ENCODE measurements around the gene FRMD3.

FRMD3 gene

GRCh38 chr9:83444110-83444509 lies 94.1 kb downstream of the FRMD3 start:
- no peak for DNase-seq (ENCODE audit: low read depth, low spot score)
- H3K27ac ChIP-seq: no peak overlapping the region

DNA sequence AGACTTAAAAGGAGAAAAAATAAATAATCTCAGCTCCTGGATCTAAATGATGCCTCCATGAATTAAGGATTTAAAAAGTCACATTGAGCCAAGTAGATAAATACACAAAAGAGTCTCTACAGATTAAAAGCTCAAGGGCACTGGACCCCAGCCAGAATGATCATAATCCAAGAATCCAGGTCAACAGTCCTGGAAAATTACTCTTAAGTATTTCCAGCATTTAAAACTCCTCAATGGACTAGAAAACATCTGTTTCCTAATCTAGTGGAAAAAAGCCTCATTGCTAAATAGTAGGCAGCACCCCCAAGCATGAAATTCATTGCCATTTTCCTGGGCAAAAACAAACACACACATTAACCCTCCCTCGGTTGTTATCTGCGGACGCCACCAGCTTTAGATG lies 96.8 kb downstream of the FRMD3 start:
- no peak overlapping the region for H3K27ac ChIP-seq
- no peak for DNase-seq (ENCODE audit: low read depth, low spot score)

DNA sequence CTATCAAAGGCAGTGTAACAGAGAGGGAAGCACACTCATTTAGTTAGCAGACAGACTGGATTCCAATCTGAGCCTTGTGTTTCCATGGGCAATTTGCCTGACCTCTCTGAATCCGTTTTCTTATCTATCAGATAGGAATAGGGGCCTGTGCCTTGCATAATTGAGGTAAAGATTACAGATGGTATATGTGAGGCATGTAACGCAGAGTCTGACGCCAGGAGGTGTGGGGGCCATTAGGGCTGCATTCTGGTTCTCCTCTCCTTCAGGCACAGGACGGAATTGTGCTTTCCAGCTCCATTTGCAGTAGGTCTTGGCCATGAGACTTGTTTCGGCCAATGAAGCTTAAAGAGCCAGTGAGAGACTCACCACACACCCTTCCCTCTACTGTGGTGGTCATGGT lies 97.6 kb downstream of the FRMD3 start:
- no peak overlapping the region for H3K27ac ChIP-seq
- DNase-seq (ENCODE audit: low read depth, low spot score): no peak

GRCh38 chr9:83435301-83435700 lies 102.9 kb downstream of the FRMD3 start:
- no peak for DNase-seq (ENCODE audit: low read depth, low spot score)
- no peak overlapping the region for H3K27ac ChIP-seq

GRCh38 chr9:83434254-83434653 lies 103.9 kb downstream of the FRMD3 start:
- H3K27ac ChIP-seq: no peak overlapping the region
- DNase-seq (ENCODE audit: low read depth, low spot score): no peak

GRCh38 chr9:83433846-83434245 lies 104.4 kb downstream of the FRMD3 start:
- no peak for DNase-seq (ENCODE audit: low read depth, low spot score)
- no peak overlapping the region for H3K27ac ChIP-seq

DNA sequence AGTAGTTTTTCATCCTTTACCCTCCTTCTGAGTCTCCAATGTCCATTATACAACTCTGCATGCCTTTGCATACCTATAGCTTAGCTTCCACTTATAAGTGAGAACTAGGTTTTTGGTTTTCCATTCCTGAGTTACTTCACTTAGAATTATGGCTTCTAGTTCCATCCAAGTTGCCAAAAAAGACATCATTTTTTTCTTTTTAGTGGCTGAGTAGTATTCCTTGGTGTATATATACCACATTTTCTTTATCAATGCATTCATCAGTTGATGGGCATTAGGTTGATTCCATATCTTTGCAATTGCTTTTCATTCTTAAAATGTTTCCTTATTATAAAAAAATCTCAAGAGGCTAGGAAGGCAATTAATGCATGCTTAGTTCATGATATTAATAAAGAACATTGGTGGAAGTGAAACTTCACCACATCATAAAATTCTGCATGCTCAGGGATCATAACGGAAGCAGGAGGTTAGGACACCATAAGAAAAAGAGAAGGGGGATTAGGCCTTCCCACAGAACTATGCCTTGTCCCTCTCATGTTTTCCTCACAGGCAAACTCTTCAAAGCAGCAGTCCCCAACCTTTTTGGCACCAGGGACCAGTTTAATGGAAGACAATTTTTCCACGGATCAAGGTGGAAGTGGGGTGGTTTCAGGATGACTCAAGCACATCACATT lies 105.2 kb downstream of the FRMD3 start:
- no peak for DNase-seq (ENCODE audit: low read depth, low spot score)
- no peak overlapping the region for H3K27ac ChIP-seq

- no peak overlapping the region for H3K27ac ChIP-seq
Measured at GRCh38 chr9:83432104-83432627, 106.0 kb downstream of the FRMD3 start.

GRCh38 chr9:83431101-83432060 lies 106.8 kb downstream of the FRMD3 start:
- no peak overlapping the region for H3K27ac ChIP-seq
- DNase-seq (ENCODE audit: low read depth, low spot score): no peak

More at GRCh38 chr9:83432104-83432627, 106.0 kb downstream of the FRMD3 start:
- DNase-seq (ENCODE audit: low read depth, low spot score): no peak

- no peak overlapping the region for H3K27ac ChIP-seq
- DNase-seq (ENCODE audit: low read depth, low spot score): no peak
Measured at GRCh38 chr9:83430681-83431080, 107.5 kb downstream of the FRMD3 start.

DNA sequence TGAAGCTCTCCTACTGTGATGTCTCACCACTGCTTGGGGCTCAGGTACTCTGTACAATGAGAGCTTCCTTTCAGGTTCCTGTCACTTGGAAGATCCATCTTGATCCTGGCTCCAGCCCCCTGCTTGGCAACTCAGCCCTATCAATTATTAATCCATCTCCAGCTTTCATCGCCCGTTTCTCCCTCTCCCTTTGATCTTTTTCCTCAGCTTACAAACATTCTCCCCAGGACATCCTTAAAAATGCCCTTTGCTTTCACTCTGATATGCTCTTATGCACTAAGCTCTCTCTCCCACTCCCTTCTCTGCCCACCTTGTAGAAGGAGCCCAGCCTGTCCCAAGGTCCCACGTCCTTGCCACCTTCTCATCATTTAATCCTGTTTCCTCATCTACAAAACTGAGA lies 109.0 kb downstream of the FRMD3 start:
- no peak for DNase-seq (ENCODE audit: low read depth, low spot score)
- no peak overlapping the region for H3K27ac ChIP-seq

DNA sequence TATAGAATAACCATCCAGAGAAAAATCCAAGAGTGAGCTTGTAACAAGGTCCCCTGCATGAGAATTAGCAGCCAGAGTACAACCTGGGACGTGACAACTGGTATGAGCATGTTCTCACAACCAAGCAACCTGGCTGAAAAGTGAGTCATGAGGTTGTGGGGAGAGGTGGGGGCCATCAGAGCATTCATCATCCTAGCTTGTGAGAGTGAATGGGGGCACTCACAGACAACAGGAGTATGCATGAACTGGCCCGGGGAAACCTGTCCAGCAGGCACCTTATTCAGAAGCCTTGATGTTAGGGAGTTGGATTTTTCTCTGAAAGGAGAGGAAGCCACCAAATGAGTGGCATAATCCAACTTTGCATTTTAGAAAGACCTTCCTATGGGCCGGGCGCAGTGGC lies 113.0 kb downstream of the FRMD3 start:
- H3K27ac ChIP-seq: peak overlapping the region; percentile 14
- peak; percentile 60 for DNase-seq (ENCODE audit: low read depth, low spot score)

GRCh38 chr9:83424831-83425230 lies 113.4 kb downstream of the FRMD3 start:
- no peak for DNase-seq (ENCODE audit: low read depth, low spot score)
- no peak overlapping the region for H3K27ac ChIP-seq

- no peak overlapping the region for H3K27ac ChIP-seq
- DNase-seq (ENCODE audit: low read depth, low spot score): no peak
Measured at GRCh38 chr9:83423815-83424707, 114.1 kb downstream of the FRMD3 start.

GRCh38 chr9:83422527-83422926 lies 115.7 kb downstream of the FRMD3 start:
- DNase-seq (ENCODE audit: low read depth, low spot score): no peak
- H3K27ac ChIP-seq: no peak overlapping the region

- no peak overlapping the region for H3K27ac ChIP-seq
- no peak for DNase-seq (ENCODE audit: low read depth, low spot score)
Measured at GRCh38 chr9:83420486-83420885, 117.7 kb downstream of the FRMD3 start.

GRCh38 chr9:83419961-83420360 lies 118.2 kb downstream of the FRMD3 start:
- no peak for DNase-seq (ENCODE audit: low read depth, low spot score)
- no peak overlapping the region for H3K27ac ChIP-seq

GRCh38 chr9:83418283-83418682 lies 119.9 kb downstream of the FRMD3 start:
- no peak overlapping the region for H3K27ac ChIP-seq
- no peak for DNase-seq (ENCODE audit: low read depth, low spot score)

GRCh38 chr9:83413367-83413766 lies 124.8 kb downstream of the FRMD3 start:
- no peak overlapping the region for H3K27ac ChIP-seq
- no peak for DNase-seq (ENCODE audit: low read depth, low spot score)

- DNase-seq (ENCODE audit: low read depth, low spot score): no peak
- H3K27ac ChIP-seq: no peak overlapping the region
Measured at GRCh38 chr9:83410701-83411100, 127.5 kb downstream of the FRMD3 start.

Measured in epithelial cell of prostate (primary cell).